Measurements from ENCODE around the gene KLK15.

Gene KLK15

GRCh38 chr19:50838239-50838638, 4.9 kb upstream of the KLK15 start:
- in situ Hi-C loops (cut with MboI; ENCODE audit: low sequenced_read_pairs, unreplicated experiment) = no loop called here
- peak; percentile 74 for DNase-seq (ENCODE audit: low spot score)

GRCh38 chr19:50837300-50837699, 3.9 kb upstream of the KLK15 start:
- in situ Hi-C loops (cut with MboI; ENCODE audit: low sequenced_read_pairs, unreplicated experiment) = no loop called here

More at GRCh38 chr19:50838239-50838638, 4.9 kb upstream of the KLK15 start:
- peak; percentile 45 for TF ChIP-seq CTCF (IDR thresholded peaks at IDR 0.05; ENCODE audit: borderline replicate concordance, control extremely low read depth, extremely low read depth, insufficient read depth, missing control alignments)

GRCh38 chr19:50836543-50837195, 3.3 kb upstream of the KLK15 start:
- no peak for TF ChIP-seq CTCF (IDR thresholded peaks at IDR 0.05; ENCODE audit: borderline replicate concordance, control extremely low read depth, extremely low read depth, insufficient read depth, missing control alignments)
- in situ Hi-C loops (cut with MboI; ENCODE audit: low sequenced_read_pairs, unreplicated experiment) = no loop called here
- no peak for DNase-seq (ENCODE audit: low spot score)

More at GRCh38 chr19:50837300-50837699, 3.9 kb upstream of the KLK15 start:
- DNase-seq (ENCODE audit: low spot score) = no peak
- no peak for TF ChIP-seq CTCF (IDR thresholded peaks at IDR 0.05; ENCODE audit: borderline replicate concordance, control extremely low read depth, extremely low read depth, insufficient read depth, missing control alignments)

GRCh38 chr19:50835785-50836542, 2.6 kb upstream of the KLK15 start:
- in situ Hi-C loops (cut with MboI; ENCODE audit: low sequenced_read_pairs, unreplicated experiment) = no loop called here
- DNase-seq (ENCODE audit: low spot score) = peak; percentile 95
- no peak for TF ChIP-seq CTCF (IDR thresholded peaks at IDR 0.05; ENCODE audit: borderline replicate concordance, control extremely low read depth, extremely low read depth, insufficient read depth, missing control alignments)

GRCh38 chr19:50835103-50835784, 1.9 kb upstream of the KLK15 start:
- no peak for DNase-seq (ENCODE audit: low spot score)
- no peak for TF ChIP-seq CTCF (IDR thresholded peaks at IDR 0.05; ENCODE audit: borderline replicate concordance, control extremely low read depth, extremely low read depth, insufficient read depth, missing control alignments)
- in situ Hi-C loops (cut with MboI; ENCODE audit: low sequenced_read_pairs, unreplicated experiment) = no loop called here

- TF ChIP-seq CTCF (IDR thresholded peaks at IDR 0.05; ENCODE audit: borderline replicate concordance, control extremely low read depth, extremely low read depth, insufficient read depth, missing control alignments) = no peak
- DNase-seq (ENCODE audit: low spot score) = no peak
- in situ Hi-C loops (cut with MboI; ENCODE audit: low sequenced_read_pairs, unreplicated experiment) = no loop called here
Measured at GRCh38 chr19:50833802-50834167, 411 bp upstream of the KLK15 start.
